MM.1S (cell line): Measurements from ENCODE around the gene UROS.

ENCODE experiments used
- DNase-seq: peaks from one replicate; pipeline ENCODE4 v3.0.0-alpha.2; 2015
- H2AFZ ChIP-seq: fragments of 300-600 bp; sonication (generic); 2 replicates; pipeline ENCODE4 v1.6.0; 2016; ENCODE audit warnings: antibody characterized with exemption, low read length
- H3F3A ChIP-seq: fragments of 300-600 bp; sonication (generic); 2 replicates; pipeline ENCODE4 v1.6.1; 2016; ENCODE audit warnings: mild to moderate bottlenecking, antibody characterized with exemption, low read length, moderate library complexity, mixed read lengths; ENCODE audit not compliant: insufficient read depth
- H3K27ac ChIP-seq: fragments of 300-600 bp; sonication (generic); 2 replicates; pipeline ENCODE4 v1.5.1; 2016; ENCODE audit warnings: mild to moderate bottlenecking, low read length
- H3K27me3 ChIP-seq: fragments of 300-600 bp; sonication (generic); replicated peaks from 2 replicates; pipeline ENCODE4 v1.6.0; 2016; ENCODE audit warnings: low read length; ENCODE audit not compliant: insufficient read depth
- H3K36me3 ChIP-seq: fragments of 300-600 bp; sonication (generic); replicated peaks from 2 replicates; pipeline ENCODE4 v1.6.1; 2016; ENCODE audit warnings: mild to moderate bottlenecking, low read length, mixed read lengths; ENCODE audit not compliant: insufficient read depth
- H3K4me1 ChIP-seq: fragments of 300-600 bp; sonication (generic); 2 replicates; pipeline ENCODE4 v1.6.1; 2016; ENCODE audit warnings: low read length, mixed read lengths
- H3K4me2 ChIP-seq: fragments of 300-600 bp; sonication (generic); 2 replicates; pipeline ENCODE4 v1.6.0; 2016; ENCODE audit warnings: low read depth, low read length
- H3K4me3 ChIP-seq: fragments of 300-600 bp; sonication (generic); 2 replicates; pipeline ENCODE4 v1.5.1; 2016; ENCODE audit warnings: low read length, mixed read lengths
- H3K79me2 ChIP-seq: fragments of 300-600 bp; sonication (generic); 2 replicates; pipeline ENCODE4 v1.6.1; 2016; ENCODE audit warnings: mixed run types, low read length, mixed read lengths
- H3K9ac ChIP-seq: fragments of 300-600 bp; sonication (generic); 2 replicates; pipeline ENCODE4 v1.6.1; 2016; ENCODE audit warnings: low read length, mixed read lengths
- H3K9me2 ChIP-seq: fragments of 300-600 bp; sonication (generic); replicated peaks from 2 replicates; pipeline ENCODE4 v1.6.1; 2016; ENCODE audit warnings: mild to moderate bottlenecking, low read length, mixed read lengths; ENCODE audit not compliant: insufficient read depth
- H3K9me3 ChIP-seq: fragments of 300-600 bp; sonication (generic); replicated peaks from 2 replicates; pipeline ENCODE4 v1.6.1; 2016; ENCODE audit warnings: mild to moderate bottlenecking, low read length, mixed read lengths; ENCODE audit not compliant: insufficient read depth
- H4K20me1 ChIP-seq: fragments of 300-600 bp; sonication (generic); 2 replicates; pipeline ENCODE4 v1.6.1; 2016; ENCODE audit warnings: mild to moderate bottlenecking, low read length, moderate library complexity, mixed read lengths; ENCODE audit not compliant: insufficient read depth
- EZH2 ChIP-seq: fragments of 300-600 bp; sonication (generic); optimal IDR thresholded peaks from 2 replicates; pipeline ENCODE3; 2017; ENCODE audit warnings: low read depth, mild to moderate bottlenecking, antibody characterized with exemption, low read length, mixed read lengths
- EZH2phosphoT487 ChIP-seq: fragments of 300-600 bp; sonication (generic); IDR thresholded peaks from 2 replicates; pipeline ENCODE4 v1.6.1; 2018; ENCODE audit warnings: antibody characterized with exemption, low read length
- TF ChIP-seq, protein P1 (sequence below): fragments of 300-600 bp; sonication (generic); IDR thresholded peaks from 2 replicates; pipeline ENCODE4 v1.5.1; 2016; ENCODE audit warnings: antibody characterized with exemption, low read length, mixed read lengths

UROS gene

GRCh38 chr10:125801574-125801973, 21.5 kb downstream of the UROS start:
- no peak overlapping the region for H3K4me3 ChIP-seq

GRCh38 chr10:125799451-125800182, 23.4 kb downstream of the UROS start:
- no peak for DNase-seq
- no peaks in the 10 kb centered on the region for H3K9me3 ChIP-seq
- no peak overlapping the region for H2AFZ ChIP-seq
- peaks cover 55% of the 10 kb centered on the region for H3K4me1 ChIP-seq
- no peaks in the 10 kb centered on the region for H3K9me2 ChIP-seq
- no peak overlapping the region for H3K4me3 ChIP-seq
- H3F3A ChIP-seq = peaks cover 44% of the 10 kb centered on the region
- no peak for TF ChIP-seq EZH2
- no peak overlapping the region for H3K4me2 ChIP-seq
- no peak overlapping the region for H3K27ac ChIP-seq
- H3K79me2 ChIP-seq = no peaks in the 10 kb centered on the region
- H3K9ac ChIP-seq = no peak overlapping the region
- no peaks in the 10 kb centered on the region for H3K36me3 ChIP-seq
- H4K20me1 ChIP-seq = no peaks in the 10 kb centered on the region
- no peaks in the 10 kb centered on the region for H3K27me3 ChIP-seq

More at GRCh38 chr10:125801574-125801973, 21.5 kb downstream of the UROS start:
- H3K9ac ChIP-seq = no peak overlapping the region
- no peaks in the 10 kb centered on the region for H3K36me3 ChIP-seq
- no peak overlapping the region for H2AFZ ChIP-seq
- no peaks in the 10 kb centered on the region for H3K9me3 ChIP-seq
- TF ChIP-seq EZH2phosphoT487 (no peak), EZH2 (no peak)
- TF ChIP-seq, protein P1, sequence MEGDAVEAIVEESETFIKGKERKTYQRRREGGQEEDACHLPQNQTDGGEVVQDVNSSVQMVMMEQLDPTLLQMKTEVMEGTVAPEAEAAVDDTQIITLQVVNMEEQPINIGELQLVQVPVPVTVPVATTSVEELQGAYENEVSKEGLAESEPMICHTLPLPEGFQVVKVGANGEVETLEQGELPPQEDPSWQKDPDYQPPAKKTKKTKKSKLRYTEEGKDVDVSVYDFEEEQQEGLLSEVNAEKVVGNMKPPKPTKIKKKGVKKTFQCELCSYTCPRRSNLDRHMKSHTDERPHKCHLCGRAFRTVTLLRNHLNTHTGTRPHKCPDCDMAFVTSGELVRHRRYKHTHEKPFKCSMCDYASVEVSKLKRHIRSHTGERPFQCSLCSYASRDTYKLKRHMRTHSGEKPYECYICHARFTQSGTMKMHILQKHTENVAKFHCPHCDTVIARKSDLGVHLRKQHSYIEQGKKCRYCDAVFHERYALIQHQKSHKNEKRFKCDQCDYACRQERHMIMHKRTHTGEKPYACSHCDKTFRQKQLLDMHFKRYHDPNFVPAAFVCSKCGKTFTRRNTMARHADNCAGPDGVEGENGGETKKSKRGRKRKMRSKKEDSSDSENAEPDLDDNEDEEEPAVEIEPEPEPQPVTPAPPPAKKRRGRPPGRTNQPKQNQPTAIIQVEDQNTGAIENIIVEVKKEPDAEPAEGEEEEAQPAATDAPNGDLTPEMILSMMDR = no peak
- no peaks in the 10 kb centered on the region for H3K9me2 ChIP-seq
- peaks cover 35% of the 10 kb centered on the region for H3K4me1 ChIP-seq
- no peaks in the 10 kb centered on the region for H3K27me3 ChIP-seq
- no peak for DNase-seq
- no peak overlapping the region for H3K4me2 ChIP-seq
- no peak overlapping the region for H3K27ac ChIP-seq
- no peaks in the 10 kb centered on the region for H4K20me1 ChIP-seq
- peaks cover 24% of the 10 kb centered on the region for H3F3A ChIP-seq
- no peaks in the 10 kb centered on the region for H3K79me2 ChIP-seq

GRCh38 chr10:125797994-125798662, 24.9 kb downstream of the UROS start:
- no peaks in the 10 kb centered on the region for H3K79me2 ChIP-seq
- 0 out of 2 replicates have a peak overlapping the region, but pooled peaks have one; percentile 21 for H3K9ac ChIP-seq
- TF ChIP-seq EZH2phosphoT487 (no peak), EZH2 (no peak)
- TF ChIP-seq, protein P1 = no peak
- peaks cover 65% of the 10 kb centered on the region for H3K4me1 ChIP-seq
- H3F3A ChIP-seq = peaks cover 44% of the 10 kb centered on the region
- no peak overlapping the region for H3K4me3 ChIP-seq
- peak overlapping the region; percentile 77 for H3K4me2 ChIP-seq
- peak overlapping the region; percentile 97 for H3K27ac ChIP-seq
- H3K36me3 ChIP-seq = no peaks in the 10 kb centered on the region
- peak; percentile 28 for DNase-seq
- no peaks in the 10 kb centered on the region for H3K9me2 ChIP-seq
- peak overlapping the region; percentile 34 for H2AFZ ChIP-seq
- no peaks in the 10 kb centered on the region for H3K9me3 ChIP-seq
- H3K27me3 ChIP-seq = no peaks in the 10 kb centered on the region
- no peaks in the 10 kb centered on the region for H4K20me1 ChIP-seq

DNA sequence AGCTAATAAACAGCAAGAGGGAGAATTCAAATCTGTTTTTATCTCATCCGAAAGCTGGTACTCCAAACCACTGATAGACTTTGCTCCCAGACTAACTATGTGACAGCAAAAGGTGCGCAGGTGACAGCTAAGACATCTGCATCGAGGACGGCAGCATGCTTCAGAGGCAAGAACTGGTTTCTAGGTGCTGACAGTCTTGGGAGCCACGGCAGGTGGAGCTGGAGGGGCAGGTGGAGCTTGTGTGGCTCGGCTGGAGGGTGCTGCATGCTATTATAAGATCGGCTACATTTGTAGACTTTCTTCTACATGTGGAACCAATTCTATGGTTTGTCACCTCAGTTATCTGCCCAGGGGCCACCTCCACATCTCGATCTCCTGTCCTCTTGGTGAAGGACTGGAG, 25.6 kb downstream of the UROS start:
- Histone ChIP-seq H3K9me3 (no peaks in the 10 kb centered on the region), H3K4me3 (no peak overlapping the region), H2AFZ (no peak overlapping the region), H3K4me1 (peaks cover 65% of the 10 kb centered on the region), H3K4me2 (peak overlapping the region; percentile 77; the same call in 1 of the 2 replicates), H3K9me2 (no peaks in the 10 kb centered on the region), H3K27ac (peak overlapping the region; percentile 97), H3K9ac (no peak overlapping the region), H4K20me1 (no peaks in the 10 kb centered on the region), H3K79me2 (no peaks in the 10 kb centered on the region), H3F3A (peaks cover 44% of the 10 kb centered on the region), H3K36me3 (no peaks in the 10 kb centered on the region), H3K27me3 (no peaks in the 10 kb centered on the region)
- DNase-seq = peak; percentile 70
- TF ChIP-seq EZH2 (no peak), EZH2phosphoT487 (no peak)
- TF ChIP-seq, protein P1 = peak; percentile 23
